Gastrocnemius medialis (tissue), 4 donors: ENCODE measurements around the gene HSF2BP.

Source experiments
- POLR2A ChIP-seq, 2 donors: fragments of 450-650 bp; IDR thresholded peaks; one replicate each; pipeline ENCODE4 v1.6.1; 2017; ENCODE audit warnings: antibody characterized with exemption in 2 of 2, mild to moderate bottlenecking in 2 of 2, moderate library complexity in 2 of 2
- TF ChIP-seq, protein P1 (sequence below), 5 experiments: fragments of 450-650 bp in 3 of 5; fragments of 200-600 bp in 2 of 5; sonication (generic) in 2 of 5; IDR thresholded peaks in 4 of 5; conservative IDR thresholded peaks in 1 of 5; 1 replicate in 4 of 5; 2 replicates in 1 of 5; pipeline ENCODE4 v1.5.1; 2016 to 2019; ENCODE audit warnings: antibody characterized with exemption in 5 of 5, mild to moderate bottlenecking in 3 of 5, moderate library complexity in 3 of 5

DNA sequence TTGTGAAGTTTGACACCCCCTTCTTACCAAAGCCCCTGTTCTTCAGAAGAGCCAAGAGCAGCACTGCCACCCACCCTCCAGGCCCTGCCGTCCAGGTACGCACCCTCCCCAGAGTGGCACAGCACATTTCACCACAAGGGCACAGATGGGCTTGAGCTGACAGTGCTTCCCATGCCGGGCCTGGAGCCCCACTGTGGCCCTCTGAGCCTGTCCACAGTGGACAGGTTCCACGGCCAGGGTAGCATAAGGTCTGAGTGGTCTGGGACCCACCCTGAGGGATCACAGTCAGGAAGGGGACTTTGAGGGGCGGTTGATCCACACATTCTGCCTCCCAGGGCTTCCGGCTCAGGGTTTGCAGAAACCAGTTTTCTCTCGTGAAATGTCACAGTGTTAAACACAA lies 31.1 kb upstream of the HSF2BP start:
- TF ChIP-seq POLR2A (IDR thresholded peaks at IDR 0.05) = no peak
- TF ChIP-seq, protein P1, sequence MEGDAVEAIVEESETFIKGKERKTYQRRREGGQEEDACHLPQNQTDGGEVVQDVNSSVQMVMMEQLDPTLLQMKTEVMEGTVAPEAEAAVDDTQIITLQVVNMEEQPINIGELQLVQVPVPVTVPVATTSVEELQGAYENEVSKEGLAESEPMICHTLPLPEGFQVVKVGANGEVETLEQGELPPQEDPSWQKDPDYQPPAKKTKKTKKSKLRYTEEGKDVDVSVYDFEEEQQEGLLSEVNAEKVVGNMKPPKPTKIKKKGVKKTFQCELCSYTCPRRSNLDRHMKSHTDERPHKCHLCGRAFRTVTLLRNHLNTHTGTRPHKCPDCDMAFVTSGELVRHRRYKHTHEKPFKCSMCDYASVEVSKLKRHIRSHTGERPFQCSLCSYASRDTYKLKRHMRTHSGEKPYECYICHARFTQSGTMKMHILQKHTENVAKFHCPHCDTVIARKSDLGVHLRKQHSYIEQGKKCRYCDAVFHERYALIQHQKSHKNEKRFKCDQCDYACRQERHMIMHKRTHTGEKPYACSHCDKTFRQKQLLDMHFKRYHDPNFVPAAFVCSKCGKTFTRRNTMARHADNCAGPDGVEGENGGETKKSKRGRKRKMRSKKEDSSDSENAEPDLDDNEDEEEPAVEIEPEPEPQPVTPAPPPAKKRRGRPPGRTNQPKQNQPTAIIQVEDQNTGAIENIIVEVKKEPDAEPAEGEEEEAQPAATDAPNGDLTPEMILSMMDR (IDR thresholded peaks at IDR 0.05 in 4 of 5, conservative IDR thresholded peaks at IDR 0.05 in 1 of 5) = no peak
